Caco-2 (cell line): ENCODE results near the gene COL15A1. TPM values are rescaled to one million over a fixed set of nuclear protein-coding genes. Genes with fewer than 3 reads are reported as not detected.
"Not testable (repeated sequence)": the region's sequence is repeated elsewhere in the genome, so short reads cannot be mapped to it uniquely, and the experiment has no call there.

Experiments used
- BruUV-seq: library from RNA; stranded (reverse); fragments of 400-500 nt; replicated peaks from 2 replicates; lab custom pipeline; 2021; lab: Mats Ljungman, UMichigan
- CTCF ChIA-PET: fragments of 300-600 bp; sonication (Branson Sonifier 250); formaldehyde crosslinking; loops from one replicate; lab custom pipeline; 2022; ENCODE audit warnings: antibody characterized with exemption; lab: Charles Lee
- POLR2A ChIA-PET: fragments of 300-600 bp; sonication (Branson Sonifier 250); formaldehyde crosslinking; loops from one replicate; lab custom pipeline; 2022; ENCODE audit warnings: antibody characterized with exemption; lab: Charles Lee
- DNase-seq, 2 experiments: peaks; one replicate each; pipeline versions ENCODE4 v3.0.0 to v3.0.0-alpha.2; 2020 to 2022
- H3K27me3 ChIP-seq: replicated peaks from 2 replicates; pipeline ENCODE4 v1.6.0; 2011; ENCODE audit warnings: low read length; ENCODE audit not compliant: control insufficient read depth, insufficient read depth
- H3K36me3 ChIP-seq: 2 replicates; pipeline ENCODE4 v1.5.1; 2011; ENCODE audit warnings: low read length; ENCODE audit not compliant: control insufficient read depth, insufficient read depth
- H3K4me1 ChIP-seq: fragments of 250-450 bp; sonication (Bioruptor Pico); 2 replicates; pipeline ENCODE4 v1.5.1; 2020; ENCODE audit warnings: mild to moderate bottlenecking
- H3K4me3 ChIP-seq: 2 replicates; pipeline ENCODE4 v1.5.1; 2011; ENCODE audit warnings: low read depth, mild to moderate bottlenecking, control low read depth, low read length
- H3K9me3 ChIP-seq: fragments of 250-450 bp; sonication (Bioruptor Pico); 2 replicates; pipeline ENCODE4 v1.5.1; 2020; ENCODE audit warnings: mild to moderate bottlenecking, moderate library complexity
- H3K27ac Mint-ChIP-seq: one replicate; pipeline ENCODE4 v1.8.0; 2022; ENCODE audit warnings: mixed read lengths; ENCODE audit not compliant: unreplicated experiment
- H3K27me3 Mint-ChIP-seq: one replicate; pipeline ENCODE4 v1.8.0; 2022; ENCODE audit warnings: mixed read lengths; ENCODE audit not compliant: insufficient read depth, unreplicated experiment
- H3K36me3 Mint-ChIP-seq: one replicate; pipeline ENCODE4 v1.8.0; 2022; ENCODE audit warnings: mild to moderate bottlenecking, mixed read lengths; ENCODE audit not compliant: insufficient read depth, unreplicated experiment
- H3K4me1 Mint-ChIP-seq: one replicate; pipeline ENCODE4 v1.8.0; 2022; ENCODE audit warnings: low read depth, mixed read lengths; ENCODE audit not compliant: unreplicated experiment
- H3K4me3 Mint-ChIP-seq: one replicate; pipeline ENCODE4 v1.8.0; 2022; ENCODE audit warnings: mild to moderate bottlenecking, moderate library complexity, mixed read lengths; ENCODE audit not compliant: unreplicated experiment
- H3K9me3 Mint-ChIP-seq: one replicate; pipeline ENCODE4 v1.8.0; 2022; ENCODE audit warnings: mixed read lengths; ENCODE audit not compliant: unreplicated experiment
- CTCF ChIP-seq, 2 experiments: fragments of 200-600 bp in 1 of 2; IDR thresholded peaks; 1 replicate in 1 of 2; 2 replicates in 1 of 2; pipeline versions ENCODE4 v1.5.1 to v1.8.0; 2011 to 2022; ENCODE audit warnings: antibody characterized with exemption in 1 of 2, control low read depth in 1 of 2, inconsistent platforms in 1 of 2, low read depth in 1 of 2, low read length in 1 of 2, mild to moderate bottlenecking in 1 of 2, moderate library complexity in 1 of 2; ENCODE audit not compliant: insufficient read depth in 1 of 2, severe bottlenecking in 1 of 2, unreplicated experiment in 1 of 2
- intact Hi-C: fragments of 100-400 bp; cut with micrococcal nuclease; formaldehyde crosslinking; loops from one replicate; pipeline ENCODE4 v1.10.0; 2022; ENCODE audit not compliant: unreplicated experiment
- total RNA-seq: library from RNA; stranded (reverse); gene quantifications from 2 replicates; pipeline ENCODE4 v1.2.3, GENCODE V29; 2022

COL15A1 gene
- total RNA-seq, 1 experiment from 2014 or later = not detected

DNA sequence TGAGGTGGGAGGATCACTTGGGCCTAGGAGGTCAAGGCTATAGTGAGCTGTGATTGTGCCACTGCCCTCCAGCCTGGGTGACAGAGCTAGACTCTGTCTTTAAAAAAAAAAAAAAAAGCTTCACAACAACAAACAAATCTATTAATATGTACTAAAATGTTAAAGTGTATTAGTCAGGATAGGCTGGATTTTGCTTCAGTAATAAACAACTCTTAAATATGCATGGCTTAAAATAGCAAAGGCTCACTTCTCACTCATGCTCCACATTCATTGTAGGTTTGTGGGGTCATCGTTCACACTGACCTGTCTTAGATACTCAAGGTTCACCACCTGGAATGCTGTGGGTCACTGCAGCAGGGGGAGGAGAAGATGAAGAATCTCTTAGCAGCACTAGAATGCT, 33.8 kb upstream of the COL15A1 start:
- intact Hi-C loops = no loop called here
- Histone ChIP-seq H3K27me3 (no peaks in the 10 kb centered on the region), H3K4me1 (no peaks in the 10 kb centered on the region), H3K4me3 (no peak overlapping the region), H3K36me3 (no peaks in the 10 kb centered on the region), H3K9me3 (no peaks in the 10 kb centered on the region)
- ChIA-PET POLR2A (no interaction called here), CTCF (no interaction called here)
- H3K36me3 Mint-ChIP-seq = no peaks in the 10 kb centered on the region
- no peaks in the 10 kb centered on the region for H3K9me3 Mint-ChIP-seq
- no peaks in the 10 kb centered on the region for H3K27me3 Mint-ChIP-seq
- no peak overlapping the region for H3K4me3 Mint-ChIP-seq
- TF ChIP-seq CTCF (IDR thresholded peaks at IDR 0.05; ENCODE audit: insufficient read depth in 1 of 2, low read depth in 1 of 2, low read length in 1 of 2, severe bottlenecking in 1 of 2, unreplicated experiment in 1 of 2) = no peak
- no peak overlapping the region for H3K27ac Mint-ChIP-seq
- H3K4me1 Mint-ChIP-seq = no peaks in the 10 kb centered on the region
- no peak for DNase-seq
- BruUV-seq = no TSS peak

DNA sequence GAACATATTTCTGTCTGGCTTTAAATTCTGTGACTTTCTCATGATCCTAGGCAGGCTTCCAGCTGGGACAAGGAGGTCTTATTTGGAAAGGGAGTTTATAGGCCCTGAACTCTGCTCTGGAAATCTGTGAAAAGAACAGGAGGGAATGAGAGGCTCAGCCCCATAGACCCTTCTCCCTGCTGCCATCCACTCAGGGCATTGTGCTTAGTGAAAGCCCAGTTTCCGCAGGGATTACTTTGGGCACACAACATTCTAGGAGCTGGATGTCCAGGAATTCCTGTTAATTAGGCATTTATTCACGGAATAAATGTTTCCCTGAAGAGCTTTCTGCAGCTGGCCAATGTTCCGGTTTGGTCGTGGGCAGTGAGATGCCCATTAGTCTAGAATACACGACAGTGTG, 32.7 kb upstream of the COL15A1 start:
- POLR2A ChIA-PET = no interaction called here
- H3K27me3 Mint-ChIP-seq = no peaks in the 10 kb centered on the region

DNA sequence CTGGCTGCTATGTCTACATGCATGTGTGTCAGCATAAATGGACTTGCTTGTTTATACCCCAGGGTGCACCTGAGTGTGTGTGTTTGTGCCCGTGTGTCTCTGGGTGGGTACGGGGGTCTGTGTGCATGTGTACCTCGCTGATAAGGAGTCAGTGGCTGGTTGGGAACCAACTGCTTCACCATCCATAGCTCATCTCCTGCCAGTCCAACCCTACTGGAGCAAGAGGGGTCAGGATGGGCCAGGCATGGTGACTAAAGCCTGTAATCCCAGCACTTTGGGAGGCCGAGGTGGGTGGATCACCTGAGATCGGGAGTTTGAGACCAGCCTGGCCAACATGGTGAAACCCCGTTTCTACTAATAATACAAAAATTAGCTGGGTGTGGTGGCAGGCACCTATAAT, 32.0 kb upstream of the COL15A1 start:
- DNase-seq, BruUV-seq, H3K4me1 ChIP-seq, POLR2A ChIA-PET, intact Hi-C loops, H3K27ac Mint-ChIP-seq, H3K27me3 ChIP-seq, CTCF ChIA-PET, H3K9me3 ChIP-seq, H3K4me1 Mint-ChIP-seq, H3K4me3 ChIP-seq, H3K4me3 Mint-ChIP-seq, H3K36me3 ChIP-seq, H3K36me3 Mint-ChIP-seq, H3K27me3 Mint-ChIP-seq, H3K9me3 Mint-ChIP-seq: not testable (repeated sequence)

More for the DNA sequence above, 32.7 kb upstream of the COL15A1 start:
- no peaks in the 10 kb centered on the region for H3K27me3 ChIP-seq
- no peaks in the 10 kb centered on the region for H3K9me3 Mint-ChIP-seq
- CTCF ChIA-PET = no interaction called here
- no peak overlapping the region for H3K4me3 ChIP-seq
- no peaks in the 10 kb centered on the region for H3K36me3 ChIP-seq
- no TSS peak for BruUV-seq
- no peaks in the 10 kb centered on the region for H3K9me3 ChIP-seq
- no peak for DNase-seq
- no peaks in the 10 kb centered on the region for H3K4me1 ChIP-seq
- no peaks in the 10 kb centered on the region for H3K4me1 Mint-ChIP-seq
- H3K4me3 Mint-ChIP-seq = no peak overlapping the region
- no peak overlapping the region for H3K27ac Mint-ChIP-seq
- intact Hi-C loops = no loop called here
- TF ChIP-seq CTCF (IDR thresholded peaks at IDR 0.05; ENCODE audit: insufficient read depth in 1 of 2, low read depth in 1 of 2, low read length in 1 of 2, severe bottlenecking in 1 of 2, unreplicated experiment in 1 of 2) = no peak
- no peaks in the 10 kb centered on the region for H3K36me3 Mint-ChIP-seq

GRCh38 chr9:98912450-98912849, 31.3 kb upstream of the COL15A1 start:
- ChIA-PET CTCF (no interaction called here), POLR2A (no interaction called here)
- no peak for TF ChIP-seq CTCF (IDR thresholded peaks at IDR 0.05; ENCODE audit: insufficient read depth in 1 of 2, low read depth in 1 of 2, low read length in 1 of 2, severe bottlenecking in 1 of 2, unreplicated experiment in 1 of 2)
- no TSS peak for BruUV-seq
- intact Hi-C loops = no loop called here
- DNase-seq = no peak
- Mint-ChIP-seq H3K4me1 (no peaks in the 10 kb centered on the region), H3K4me3 (no peak overlapping the region), H3K27me3 (no peaks in the 10 kb centered on the region), H3K27ac (no peak overlapping the region), H3K9me3 (no peaks in the 10 kb centered on the region), H3K36me3 (no peaks in the 10 kb centered on the region)
- Histone ChIP-seq H3K9me3 (no peaks in the 10 kb centered on the region), H3K4me3 (no peak overlapping the region), H3K27me3 (no peaks in the 10 kb centered on the region), H3K4me1 (no peaks in the 10 kb centered on the region), H3K36me3 (no peaks in the 10 kb centered on the region)
